H9 (cell line): ENCODE results near the gene PXDN. TPM values are rescaled to one million over a fixed set of nuclear protein-coding genes. Genes with fewer than 3 reads are reported as not detected.
A peak's percentile ranks its signal among the peaks of the same experiment; 100 is the strongest.

ENCODE experiments used
- DNase-seq: peaks from one replicate; pipeline ENCODE4 v3.0.0-alpha.2; 2017
- H2AFZ ChIP-seq: one replicate; pipeline ENCODE4 v1.6.1; 2013; ENCODE audit warnings: mild to moderate bottlenecking, low read length, control low read depth, moderate library complexity
- H2AK5ac ChIP-seq: 2 replicates; pipeline ENCODE4 v1.6.1; 2013; ENCODE audit warnings: low read length, control low read depth, mixed read lengths; ENCODE audit not compliant: insufficient read length
- H2BK120ac ChIP-seq: one replicate; pipeline ENCODE4 v1.6.1; 2013; ENCODE audit warnings: low read depth, mild to moderate bottlenecking, low read length, control low read depth, inconsistent platforms; ENCODE audit not compliant: poor library complexity, severe bottlenecking
- H2BK12ac ChIP-seq: 2 replicates; pipeline ENCODE4 v1.6.1; 2013; ENCODE audit warnings: low read length, control low read depth, mixed read lengths, low read depth; ENCODE audit not compliant: insufficient read length
- H2BK15ac ChIP-seq: 2 replicates; pipeline ENCODE4 v1.6.1; 2013; ENCODE audit warnings: low read depth, low read length, control low read depth
- H2BK20ac ChIP-seq: one replicate; pipeline ENCODE4 v1.6.1; 2013; ENCODE audit warnings: low read depth, mild to moderate bottlenecking, low read length, control low read depth, inconsistent platforms; ENCODE audit not compliant: poor library complexity, severe bottlenecking
- H2BK5ac ChIP-seq: 2 replicates; pipeline ENCODE4 v1.6.1; 2013; ENCODE audit warnings: low read length, control low read depth, mixed read lengths; ENCODE audit not compliant: insufficient read length
- H3K14ac ChIP-seq: 2 replicates; pipeline ENCODE4 v1.6.1; 2013; ENCODE audit warnings: low read length, control low read depth; ENCODE audit not compliant: insufficient read depth
- H3K18ac ChIP-seq: 2 replicates; pipeline ENCODE4 v1.6.1; 2013; ENCODE audit warnings: low read depth, mild to moderate bottlenecking, mixed read lengths, low read length, control low read depth; ENCODE audit not compliant: insufficient read length
- H3K23ac ChIP-seq: 2 replicates; pipeline ENCODE4 v1.6.1; 2013; ENCODE audit warnings: low read length, control low read depth, mixed read lengths, low read depth; ENCODE audit not compliant: insufficient read length
- H3K23me2 ChIP-seq: 2 replicates; pipeline ENCODE4 v1.6.1; 2013; ENCODE audit warnings: low read depth, mild to moderate bottlenecking, mixed read lengths, low read length, control low read depth; ENCODE audit not compliant: insufficient read length, poor library complexity, severe bottlenecking
- H3K27ac ChIP-seq: 2 replicates; pipeline ENCODE4 v1.5.1; 2013; ENCODE audit warnings: low read length, control low read depth, mixed read lengths, low read depth; ENCODE audit not compliant: insufficient read length
- H3K27me3 ChIP-seq: 2 replicates; pipeline ENCODE4 v1.6.1; 2013; ENCODE audit warnings: low read length, control low read depth, inconsistent platforms; ENCODE audit not compliant: insufficient read depth
- H3K4ac ChIP-seq: 2 replicates; pipeline ENCODE4 v1.6.1; 2013; ENCODE audit warnings: low read depth, mild to moderate bottlenecking, control low read depth, inconsistent platforms, low read length, moderate library complexity
- H3K4me1 ChIP-seq: 2 replicates; pipeline ENCODE4 v1.6.1; 2013; ENCODE audit warnings: low read length, control low read depth, inconsistent platforms; ENCODE audit not compliant: insufficient read depth
- H3K4me2 ChIP-seq: 2 replicates; pipeline ENCODE4 v1.6.1; 2013; ENCODE audit warnings: low read length, control low read depth, mixed read lengths; ENCODE audit not compliant: insufficient read length, insufficient read depth
- H3K56ac ChIP-seq: 2 replicates; pipeline ENCODE4 v1.6.1; 2013; ENCODE audit warnings: low read depth, mild to moderate bottlenecking, mixed read lengths, low read length, control low read depth; ENCODE audit not compliant: insufficient read length
- H3K79me1 ChIP-seq: 2 replicates; pipeline ENCODE4 v1.6.1; 2013; ENCODE audit warnings: low read depth, mild to moderate bottlenecking, moderate library complexity, low read length, control low read depth, inconsistent platforms; ENCODE audit not compliant: insufficient read depth, poor library complexity, severe bottlenecking
- H3K79me2 ChIP-seq: 2 replicates; pipeline ENCODE4 v1.6.1; 2013; ENCODE audit warnings: low read length, control low read depth, inconsistent platforms; ENCODE audit not compliant: insufficient read depth
- H3K9ac ChIP-seq: 2 replicates; pipeline ENCODE4 v1.6.1; 2013; ENCODE audit warnings: low read length, control low read depth, mixed read lengths; ENCODE audit not compliant: insufficient read length; ENCODE audit errors: extremely low read depth
- H3K9me3 ChIP-seq: one replicate; pipeline ENCODE4 v1.6.1; 2013; ENCODE audit warnings: low read depth, low read length, inconsistent platforms; ENCODE audit not compliant: control insufficient read depth
- H3T11ph ChIP-seq: one replicate; pipeline ENCODE4 v1.6.1; 2013; ENCODE audit warnings: mild to moderate bottlenecking, low read length, control low read depth, inconsistent platforms
- H4K20me1 ChIP-seq: one replicate; pipeline ENCODE4 v1.6.1; 2013; ENCODE audit not compliant: control insufficient read depth, insufficient read length, insufficient read depth
- H4K5ac ChIP-seq: 2 replicates; pipeline ENCODE4 v1.6.1; 2013; ENCODE audit warnings: low read depth, mild to moderate bottlenecking, mixed read lengths, low read length, control low read depth; ENCODE audit not compliant: insufficient read length
- H4K8ac ChIP-seq: replicated peaks from 2 replicates; pipeline ENCODE4 v1.6.1; 2013; ENCODE audit warnings: low read length, control low read depth, mixed read lengths, low read depth; ENCODE audit not compliant: insufficient read length
- H4K91ac ChIP-seq: 2 replicates; pipeline ENCODE4 v1.6.1; 2013; ENCODE audit warnings: low read depth, mild to moderate bottlenecking, moderate library complexity, mixed read lengths, low read length, control low read depth; ENCODE audit not compliant: insufficient read length
- H3K27ac Mint-ChIP-seq, 3 experiments: 2 replicates in 2 of 3; 3 replicates in 1 of 3; pipeline ENCODE4 v1.8.0; 2020 to 2021; ENCODE audit warnings: mixed read lengths in 3 of 3, mild to moderate bottlenecking in 1 of 3, moderate library complexity in 1 of 3
- H3K27me3 Mint-ChIP-seq: 2 replicates; pipeline ENCODE4 v1.8.0; 2021; ENCODE audit warnings: low read depth, mild to moderate bottlenecking, moderate library complexity, mixed read lengths
- H3K36me3 Mint-ChIP-seq, 3 experiments: 2 replicates in 2 of 3; 3 replicates in 1 of 3; pipeline ENCODE4 v1.8.0; 2020 to 2021; ENCODE audit warnings: low read depth in 3 of 3, mixed read lengths in 3 of 3; ENCODE audit not compliant: insufficient read depth in 1 of 3
- H3K4me1 Mint-ChIP-seq, 2 experiments: 2 replicates each; pipeline ENCODE4 v1.8.0; 2020; ENCODE audit warnings: mixed read lengths in 2 of 2
- H3K4me3 Mint-ChIP-seq, 2 experiments: 2 replicates in 1 of 2; 3 replicates in 1 of 2; pipeline ENCODE4 v1.8.0; 2020 to 2021; ENCODE audit warnings: mild to moderate bottlenecking in 2 of 2, mixed read lengths in 2 of 2, moderate library complexity in 1 of 2
- H3K9me3 Mint-ChIP-seq, 2 experiments: 2 replicates in 1 of 2; 3 replicates in 1 of 2; pipeline ENCODE4 v1.8.0; 2020; ENCODE audit warnings: mild to moderate bottlenecking in 2 of 2, mixed read lengths in 2 of 2, moderate library complexity in 1 of 2
- CTCF ChIP-seq: fragments of 200-600 bp; sonication (generic); conservative IDR thresholded peaks from 3 replicates; pipeline ENCODE4 v1.8.0; 2021; ENCODE audit warnings: antibody characterized with exemption, mild to moderate bottlenecking
- WGBS: extraction: QIAGEN DNeasy Blood & Tissue Kit; methylation state at CpG from one replicate; pipeline ENCODE4 v1.1.7; 2013; ENCODE audit warnings: missing lambda C conversion rate, low lambda C conversion rate, mixed read lengths; ENCODE audit not compliant: insufficient read length; ENCODE audit errors: extremely low coverage; 5-methylcytosine and 5-hydroxymethylcytosine counted together
- total RNA-seq: library from RNA; stranded (reverse); gene quantifications from 2 replicates; pipeline ENCODE4 v1.2.1, GENCODE V29; 2021

PXDN gene
- total RNA-seq, 1 experiment from 2014 or later = 146 TPM

GRCh38 chr2:1588051-1588977 lies 156.0 kb downstream of the PXDN start:
- H3K4me3 Mint-ChIP-seq = no peak overlapping the region
- Histone ChIP-seq H3K23me2 (no peaks in the 10 kb centered on the region), H2BK15ac (no peak overlapping the region), H3K9ac (no peak overlapping the region), H2AK5ac (no peak overlapping the region), H2BK12ac (no peak overlapping the region), H3K4ac (no peak overlapping the region), H2AFZ (no peak overlapping the region), H4K20me1 (no peaks in the 10 kb centered on the region), H2BK20ac (no peak overlapping the region), H3K4me1 (peaks cover 3% of the 10 kb centered on the region; the same call in 1 of the 2 replicates), H3K56ac (no peak overlapping the region), H3K79me2 (no peaks in the 10 kb centered on the region), H3K4me2 (no peak overlapping the region), H3K9me3 (no peaks in the 10 kb centered on the region), H4K5ac (no peak overlapping the region), H3K27me3 (no peaks in the 10 kb centered on the region), H2BK5ac (no peak overlapping the region), H3T11ph (no peak overlapping the region), H3K18ac (no peak overlapping the region), H4K91ac (no peak overlapping the region), H3K79me1 (no peaks in the 10 kb centered on the region), H3K14ac (no peak overlapping the region), H2BK120ac (no peak overlapping the region), H3K23ac (no peak overlapping the region), H4K8ac (no peak overlapping the region), H3K27ac (no peak overlapping the region)
- no peaks in the 10 kb centered on the region; the same call in none of the 2 replicates for H3K27me3 Mint-ChIP-seq
- no peak for TF ChIP-seq CTCF
- peak overlapping the region in 1 of 3 experiments; percentile 49; a peak in 1 of 7 replicates for H3K27ac Mint-ChIP-seq
- no CpG with 5 or more reads among the region's 27 CpGs for WGBS
- DNase-seq = no peak
- H3K9me3 Mint-ChIP-seq = no peaks in the 10 kb centered on the region
- H3K36me3 Mint-ChIP-seq = no peaks in the 10 kb centered on the region; a peak in 1 of 7 replicates
- H3K4me1 Mint-ChIP-seq = peaks cover 14 to 18% of the 10 kb centered on the region in 2 experiments
